Skeletal muscle satellite cell (primary cell): ENCODE data around the gene RPIA.

Experiments used
- H3K27me3 ChIP-seq: 2 replicates; pipeline ENCODE4 v1.7.0; 2013; ENCODE audit warnings: low read length; ENCODE audit not compliant: control insufficient read depth, insufficient read depth
- H3K36me3 ChIP-seq: 2 replicates; pipeline ENCODE4 v1.7.0; 2013; ENCODE audit warnings: mild to moderate bottlenecking, control low read depth, low read length; ENCODE audit not compliant: insufficient read depth
- H3K4me1 ChIP-seq: 2 replicates; pipeline ENCODE4 v1.7.0; 2013; ENCODE audit warnings: low read length; ENCODE audit not compliant: control insufficient read depth, insufficient read depth
- H3K4me2 ChIP-seq: 2 replicates; pipeline ENCODE4 v1.7.0; 2013; ENCODE audit warnings: mild to moderate bottlenecking, low read length
- H3K4me3 ChIP-seq: 2 replicates; pipeline ENCODE4 v1.7.0; 2013; ENCODE audit warnings: low read length
- H3K9ac ChIP-seq: 2 replicates; pipeline ENCODE4 v1.7.0; 2013; ENCODE audit warnings: mild to moderate bottlenecking, low read depth, low read length, moderate library complexity
- H3K9me3 ChIP-seq: replicated peaks from 2 replicates; pipeline ENCODE4 v1.7.0; 2013; ENCODE audit warnings: mild to moderate bottlenecking, control low read depth, low read length

The RPIA gene

GRCh38 chr2:88666576-88666975 is 24.9 kb upstream of the RPIA start:
- no peak overlapping the region for H3K4me3 ChIP-seq

DNA sequence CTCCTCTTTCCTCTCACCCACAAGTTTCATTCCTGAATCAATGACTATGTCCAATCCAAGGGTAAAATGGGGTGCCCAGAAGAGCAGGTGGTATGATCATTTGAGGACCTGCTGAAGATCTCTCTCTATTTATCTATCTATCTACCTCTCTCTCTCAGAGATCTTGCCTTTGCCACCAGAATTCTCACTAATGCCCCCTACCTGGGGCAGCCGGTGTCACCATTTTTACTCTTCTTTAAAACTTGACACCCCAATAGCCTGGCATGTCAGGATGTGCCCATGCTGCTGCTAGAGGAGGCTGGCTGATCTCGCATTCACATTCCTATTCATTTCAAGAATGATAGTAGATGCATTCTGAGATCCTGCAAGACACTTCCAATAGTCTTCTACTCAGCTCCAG is 24.3 kb upstream of the RPIA start:
- Histone ChIP-seq H3K4me3 (no peak overlapping the region), H3K9me3 (no peaks in the 10 kb centered on the region), H3K4me1 (no peaks in the 10 kb centered on the region), H3K4me2 (no peak overlapping the region), H3K36me3 (no peaks in the 10 kb centered on the region), H3K9ac (no peak overlapping the region), H3K27me3 (peaks cover 34% of the 10 kb centered on the region)

More at GRCh38 chr2:88666576-88666975, 24.9 kb upstream of the RPIA start:
- no peak overlapping the region for H3K9ac ChIP-seq
- H3K36me3 ChIP-seq, result no peaks in the 10 kb centered on the region
- no peak overlapping the region for H3K4me2 ChIP-seq
- H3K4me1 ChIP-seq, result no peaks in the 10 kb centered on the region
- H3K9me3 ChIP-seq, result no peaks in the 10 kb centered on the region
- H3K27me3 ChIP-seq, result peaks cover 34% of the 10 kb centered on the region

GRCh38 chr2:88668862-88669261 is 22.6 kb upstream of the RPIA start:
- no peaks in the 10 kb centered on the region for H3K9me3 ChIP-seq
- no peak overlapping the region for H3K4me3 ChIP-seq
- H3K4me1 ChIP-seq, result no peaks in the 10 kb centered on the region
- no peak overlapping the region for H3K9ac ChIP-seq
- H3K27me3 ChIP-seq, result peaks cover 34% of the 10 kb centered on the region
- H3K36me3 ChIP-seq, result no peaks in the 10 kb centered on the region
- no peak overlapping the region for H3K4me2 ChIP-seq

- no peaks in the 10 kb centered on the region for H3K9me3 ChIP-seq
- H3K9ac ChIP-seq, result no peak overlapping the region
- H3K4me1 ChIP-seq, result no peaks in the 10 kb centered on the region
- H3K4me2 ChIP-seq, result no peak overlapping the region
- peaks cover 38% of the 10 kb centered on the region for H3K27me3 ChIP-seq
- H3K36me3 ChIP-seq, result no peaks in the 10 kb centered on the region
- H3K4me3 ChIP-seq, result no peak overlapping the region
Measured at GRCh38 chr2:88669482-88670214, 21.8 kb upstream of the RPIA start.

GRCh38 chr2:88671786-88672427 is 19.6 kb upstream of the RPIA start:
- H3K9me3 ChIP-seq, result no peaks in the 10 kb centered on the region
- H3K4me3 ChIP-seq, result no peak overlapping the region
- H3K9ac ChIP-seq, result no peak overlapping the region
- peaks cover 44% of the 10 kb centered on the region for H3K27me3 ChIP-seq
- no peaks in the 10 kb centered on the region for H3K4me1 ChIP-seq
- no peak overlapping the region for H3K4me2 ChIP-seq
- H3K36me3 ChIP-seq, result no peaks in the 10 kb centered on the region

DNA sequence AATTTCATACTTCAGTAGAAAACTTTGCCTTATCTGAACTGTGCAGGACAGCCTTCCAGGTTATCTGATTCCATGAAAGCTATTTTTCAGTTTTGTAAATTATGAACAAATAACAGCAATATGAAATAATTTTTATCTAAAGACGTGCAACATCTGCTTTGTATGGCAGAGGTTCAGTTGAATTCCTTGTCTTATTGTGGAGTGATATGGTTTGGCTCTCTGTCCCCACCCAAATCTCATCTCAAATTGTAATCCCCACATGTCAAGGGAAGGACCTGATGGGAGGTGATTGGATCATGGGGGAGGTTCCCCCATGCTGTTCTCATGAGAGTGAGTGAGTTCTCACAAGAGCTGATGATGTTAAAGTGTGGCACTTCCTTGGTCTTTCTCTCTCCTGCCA is 18.1 kb upstream of the RPIA start:
- Histone ChIP-seq H3K9ac (no peak overlapping the region), H3K4me2 (no peak overlapping the region), H3K36me3 (no peaks in the 10 kb centered on the region), H3K4me3 (no peak overlapping the region), H3K27me3 (peaks cover 34% of the 10 kb centered on the region), H3K9me3 (no peaks in the 10 kb centered on the region), H3K4me1 (no peaks in the 10 kb centered on the region)

DNA sequence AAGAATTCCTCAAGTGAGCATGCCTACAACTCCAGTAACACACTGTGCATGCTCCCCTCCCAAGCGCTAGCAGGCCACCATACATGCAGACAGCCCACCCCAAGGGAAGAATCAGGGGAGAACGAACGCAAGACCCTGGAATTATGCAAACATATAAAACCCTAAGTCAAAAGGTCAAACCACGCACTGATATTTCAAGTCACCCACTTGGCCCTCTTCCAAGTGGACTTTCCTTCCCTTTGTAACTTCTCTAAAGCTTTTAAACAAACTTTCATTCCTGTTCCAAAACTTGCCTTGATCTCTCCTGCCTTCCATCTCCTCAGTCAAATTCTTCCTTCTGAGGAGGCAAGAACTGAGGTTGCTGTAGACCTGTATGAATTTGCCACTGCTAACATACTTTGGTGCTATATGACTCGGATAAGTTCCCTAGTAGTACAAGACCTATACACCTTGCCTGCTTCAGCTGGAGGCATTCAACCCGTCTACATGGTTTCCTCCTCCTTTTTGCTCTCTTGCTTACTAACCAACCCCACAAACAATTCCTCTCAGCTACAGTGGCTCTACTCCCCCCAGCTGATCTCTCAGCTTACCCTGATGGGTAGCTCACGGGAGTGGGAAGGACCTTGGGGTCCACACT is 11.1 kb upstream of the RPIA start:
- H3K4me1 ChIP-seq, result no peaks in the 10 kb centered on the region
- H3K27me3 ChIP-seq, result peaks cover 18% of the 10 kb centered on the region
- no peak overlapping the region for H3K9ac ChIP-seq
- H3K4me2 ChIP-seq, result no peak overlapping the region
- no peak overlapping the region for H3K4me3 ChIP-seq
- H3K9me3 ChIP-seq, result peaks cover 4% of the 10 kb centered on the region
- H3K36me3 ChIP-seq, result no peaks in the 10 kb centered on the region

DNA sequence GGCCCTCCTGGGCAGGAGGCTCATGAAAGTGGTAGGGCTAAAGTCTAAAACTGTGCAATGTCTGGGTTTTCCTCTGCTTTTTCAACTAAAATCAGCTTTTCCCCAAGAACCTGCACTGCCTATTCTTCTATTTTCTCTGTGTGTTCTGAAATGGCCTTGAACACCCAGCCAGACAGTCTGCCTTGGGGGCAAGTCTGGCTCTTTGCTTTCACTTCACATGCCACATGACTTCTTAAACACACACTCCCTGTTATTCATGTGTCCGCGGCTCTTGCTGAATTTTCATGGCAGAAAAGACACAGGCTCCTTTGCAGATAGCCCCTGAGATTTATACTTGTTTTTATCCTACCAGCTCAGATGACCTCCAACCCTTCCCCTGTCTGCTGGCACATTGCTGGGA is 10.6 kb upstream of the RPIA start:
- Histone ChIP-seq H3K4me1 (no peaks in the 10 kb centered on the region), H3K36me3 (no peaks in the 10 kb centered on the region), H3K9ac (no peak overlapping the region), H3K4me3 (no peak overlapping the region), H3K9me3 (peaks cover 4% of the 10 kb centered on the region), H3K27me3 (peaks cover 14% of the 10 kb centered on the region), H3K4me2 (no peak overlapping the region)

- H3K36me3 ChIP-seq, result no peaks in the 10 kb centered on the region
- H3K4me2 ChIP-seq, result no peak overlapping the region
- peaks cover 4% of the 10 kb centered on the region for H3K9me3 ChIP-seq
- H3K9ac ChIP-seq, result no peak overlapping the region
- H3K4me1 ChIP-seq, result no peaks in the 10 kb centered on the region
- H3K27me3 ChIP-seq, result peaks cover 7% of the 10 kb centered on the region
- H3K4me3 ChIP-seq, result no peak overlapping the region
Measured at GRCh38 chr2:88683160-88684021, 8.1 kb upstream of the RPIA start.

- peaks cover 4% of the 10 kb centered on the region for H3K9me3 ChIP-seq
- H3K4me2 ChIP-seq, result no peak overlapping the region
- peaks cover 1% of the 10 kb centered on the region for H3K27me3 ChIP-seq
- H3K4me3 ChIP-seq, result no peak overlapping the region
- no peak overlapping the region for H3K9ac ChIP-seq
- no peaks in the 10 kb centered on the region for H3K36me3 ChIP-seq
- no peaks in the 10 kb centered on the region for H3K4me1 ChIP-seq
Measured at GRCh38 chr2:88684519-88684918, 7.0 kb upstream of the RPIA start.

DNA sequence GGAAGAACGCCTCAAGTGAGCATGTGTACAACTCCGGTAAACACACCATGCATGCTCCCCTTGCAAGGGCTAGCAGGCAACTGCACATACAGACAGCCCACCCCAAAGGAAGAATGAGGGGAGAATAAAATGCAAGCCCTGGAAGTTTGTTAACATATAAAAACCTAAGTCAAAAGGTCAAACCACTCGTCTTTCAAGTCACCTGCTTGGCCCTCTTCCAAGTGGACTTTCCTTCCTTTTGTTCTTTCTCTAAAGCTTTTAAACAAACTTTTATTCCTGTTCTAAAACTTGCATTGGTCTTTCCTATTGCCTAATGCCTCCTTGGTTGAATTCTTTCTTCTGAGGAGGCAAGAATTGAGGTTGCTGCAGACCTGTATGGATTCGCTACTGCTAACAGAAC is 5.2 kb upstream of the RPIA start:
- Histone ChIP-seq H3K36me3 (no peaks in the 10 kb centered on the region), H3K4me1 (peaks cover 3% of the 10 kb centered on the region), H3K4me3 (no peak overlapping the region), H3K27me3 (no peaks in the 10 kb centered on the region), H3K9me3 (peaks cover 4% of the 10 kb centered on the region), H3K4me2 (no peak overlapping the region), H3K9ac (no peak overlapping the region)
